Naive thymus-derived CD4-positive, alpha-beta T cell (primary cell): ENCODE data around the gene EDN3. TPM values are rescaled to one million over a fixed set of nuclear protein-coding genes. Genes with fewer than 3 reads are reported as not detected.
A peak's percentile ranks its signal among the peaks of the same experiment; 100 is the strongest.

Source experiments
- ATAC-seq: fragments of 150-1000 bp; cut with Tn5 transposase; 2 replicates; pipeline ENCODE4 v1.10.0; 2021; ENCODE audit warnings: mild to moderate bottlenecking, moderate library complexity
- CTCF ChIA-PET: fragments of 350-600 bp; sonication (Branson Sonifier 250); formaldehyde crosslinking; loops from one replicate; lab custom pipeline; 2021; ENCODE audit warnings: antibody characterized with exemption; lab: Charles Lee
- POLR2A ChIA-PET: fragments of 350-600 bp; sonication (Branson Sonifier 250); formaldehyde crosslinking; loops from one replicate; lab custom pipeline; 2021; ENCODE audit warnings: antibody characterized with exemption, inconsistent platforms; lab: Charles Lee
- DNase-seq, 9 donors: peaks; one replicate each; pipeline versions ENCODE4 v3.0.0 to v3.0.0-alpha.2; 2020 to 2022; ENCODE audit warnings: mixed read lengths in 1 of 9
- H3K27ac ChIP-seq: one replicate; pipeline ENCODE4 v1.7.0; 2013; ENCODE audit warnings: mild to moderate bottlenecking, low read depth, low read length, moderate library complexity
- H3K27me3 ChIP-seq, 2 donors: one replicate each; pipeline ENCODE4 v1.7.0; 2013; ENCODE audit warnings: low read length in 2 of 2, mild to moderate bottlenecking in 2 of 2, moderate library complexity in 2 of 2; ENCODE audit not compliant: control insufficient read depth in 2 of 2, insufficient read depth in 2 of 2
- H3K36me3 ChIP-seq, 3 experiments: 1 replicate in 2 of 3; 2 replicates in 1 of 3; pipeline ENCODE4 v1.7.0; 2013; ENCODE audit warnings: low read length in 3 of 3, mild to moderate bottlenecking in 3 of 3, moderate library complexity in 1 of 3; ENCODE audit not compliant: insufficient read depth in 3 of 3, control insufficient read depth in 2 of 3
- H3K4me1 ChIP-seq, 2 donors: one replicate each; pipeline ENCODE4 v1.7.0; 2013; ENCODE audit warnings: low read length in 2 of 2, mild to moderate bottlenecking in 2 of 2, moderate library complexity in 1 of 2; ENCODE audit not compliant: control insufficient read depth in 2 of 2, insufficient read depth in 2 of 2
- H3K4me3 ChIP-seq: 2 replicates; pipeline ENCODE4 v1.7.0; 2013; ENCODE audit warnings: mild to moderate bottlenecking, low read length
- H3K9me3 ChIP-seq, 3 experiments: 1 replicate in 2 of 3; 2 replicates in 1 of 3; pipeline ENCODE4 v1.7.0; 2013; ENCODE audit warnings: low read length in 3 of 3; ENCODE audit not compliant: control insufficient read depth in 2 of 3
- H3K27ac Mint-ChIP-seq, 9 donors: one replicate each; pipeline ENCODE4 v1.8.0; 2020 to 2022; ENCODE audit warnings: mixed read lengths in 9 of 9, mild to moderate bottlenecking in 8 of 9, moderate library complexity in 5 of 9, inconsistent platforms in 2 of 9
- H3K27me3 Mint-ChIP-seq, 5 donors: one replicate each; pipeline ENCODE4 v1.8.0; 2021 to 2022; ENCODE audit warnings: mixed read lengths in 5 of 5, mild to moderate bottlenecking in 1 of 5
- H3K36me3 Mint-ChIP-seq, 5 donors: one replicate each; pipeline ENCODE4 v1.8.0; 2020 to 2022; ENCODE audit warnings: mixed read lengths in 5 of 5, mild to moderate bottlenecking in 3 of 5, inconsistent platforms in 1 of 5
- H3K4me1 Mint-ChIP-seq, 7 donors: one replicate each; pipeline ENCODE4 v1.8.0; 2020 to 2022; ENCODE audit warnings: mixed read lengths in 7 of 7, mild to moderate bottlenecking in 3 of 7, inconsistent platforms in 1 of 7
- H3K4me3 Mint-ChIP-seq, 10 donors: one replicate each; pipeline ENCODE4 v1.8.0; 2020 to 2022; ENCODE audit warnings: mild to moderate bottlenecking in 10 of 10, mixed read lengths in 10 of 10, moderate library complexity in 6 of 10, inconsistent platforms in 2 of 10
- H3K9me3 Mint-ChIP-seq, 11 donors: one replicate each; pipeline ENCODE4 v1.8.0; 2020 to 2022; ENCODE audit warnings: mixed read lengths in 11 of 11, mild to moderate bottlenecking in 4 of 11, inconsistent platforms in 1 of 11, moderate library complexity in 1 of 11
- intact Hi-C, 2 donors: fragments of 100-400 bp; cut with micrococcal nuclease; formaldehyde crosslinking; loops; one replicate each; pipeline ENCODE4 v1.15.1; 2023
- polyA plus RNA-seq, 2 donors: library from polyadenylated mRNA; unstranded; fragments of 300-500 nt; fragmentation: Illumina TruSeq; gene quantifications; one replicate each; pipeline ENCODE4 v1.2.3, GENCODE V29; 2021
- total RNA-seq, 6 experiments: library from RNA in 5 of 6; stranded (reverse) in 5 of 6; gene quantifications; 1 replicate in 5 of 6; 2 replicates in 1 of 6; pipeline ENCODE4 v1.2.3 and lab custom pipeline; 2021 to 2026

Gene EDN3
- total RNA-seq (under 1 TPM in 3 of 5 experiments, not detected in 2; 0.13 to 0.56 (median 0.48) TPM), polyA plus RNA-seq (under 1 TPM in 1 of 2 donors, not detected in 1; 0.32 TPM), total RNA-seq (lab: John Stamatoyannopoulos, UW) (not detected)

DNA sequence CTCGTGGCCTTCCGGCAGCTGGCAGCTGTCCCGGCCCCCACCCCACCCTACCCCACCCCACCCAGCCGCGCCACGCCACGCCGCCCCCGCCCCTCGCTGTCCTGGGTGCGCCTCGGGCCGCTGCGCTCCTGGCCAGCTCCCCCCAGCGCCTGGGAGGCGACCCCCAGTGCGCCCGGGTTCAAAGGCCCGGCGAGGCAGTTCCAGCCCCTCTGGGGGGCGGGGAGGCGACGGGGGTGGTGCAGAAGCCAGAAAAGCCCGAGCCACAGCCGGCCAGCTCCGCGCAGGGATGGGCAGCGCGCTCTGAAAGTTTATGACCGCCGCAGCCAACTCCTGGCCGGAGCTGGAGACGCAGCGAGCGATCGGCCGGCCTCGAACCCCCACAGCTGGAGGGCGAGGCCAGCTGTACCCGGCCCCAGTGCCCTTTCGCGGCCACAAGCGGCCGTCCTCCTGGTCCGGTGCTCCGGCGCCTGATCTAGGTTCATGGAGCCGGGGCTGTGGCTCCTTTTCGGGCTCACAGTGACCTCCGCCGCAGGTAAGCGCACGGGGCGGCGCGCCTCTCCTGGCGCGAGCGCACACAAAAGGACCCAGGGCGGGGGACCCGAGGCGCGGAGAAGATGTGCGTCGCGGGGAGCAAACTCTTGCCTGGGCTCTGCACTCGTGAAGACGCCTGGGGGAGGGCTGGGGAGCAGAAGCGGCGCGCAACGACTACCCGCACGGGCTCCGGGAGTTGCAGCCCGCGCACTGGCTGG is at the start of gene EDN3:
EDN3 (plus strand) TSS at position 279 of the 749 bp plus-strand sequence; CDS start at position 481, 202 bp downstream.
- Mint-ChIP-seq H3K27ac (no peak within 1 kb of the TSS), H3K4me1 (peaks cover 0 to 7% (median 4%) of the 10 kb centered on the region in 7 donors), H3K9me3 (no peaks in the 10 kb centered on the region), H3K4me3 (peak within 1 kb of the TSS in 2 of 10 donors; percentile 8 to 60), H3K27me3 (peaks cover 26 to 79% (median 41%) of the 10 kb centered on the region in 5 donors), H3K36me3 (peaks cover 0 to 3% (median 0%) of the 10 kb centered on the region in 5 donors)
- H3K4me3 ChIP-seq: no peak within 1 kb of the TSS
- intact Hi-C loops: no loop called here
- H3K9me3 ChIP-seq: no peaks in the 10 kb centered on the region
- POLR2A ChIA-PET: no interaction called here
- no peak for DNase-seq
- ATAC-seq: no peak
- no peak within 1 kb of the TSS for H3K27ac ChIP-seq
- CTCF ChIA-PET: no interaction called here
- no peaks in the 10 kb centered on the region for H3K4me1 ChIP-seq
- H3K36me3 ChIP-seq: no peaks in the 10 kb centered on the region
- peaks cover 0 to 3% of the 10 kb centered on the region in 2 donors for H3K27me3 ChIP-seq

GRCh38 chr20:59253325-59253724 is 47.1 kb upstream of the EDN3 start:
- ChIA-PET POLR2A (interaction anchor here (0.6 to 2.3 kb wide), 12 partner anchors 8 to 865 kb away, joined by 3 to 7 read pairs (median 4); partner anchors contain the start of gene VAPB), CTCF (interaction anchor here (0.6 kb wide), 2 partner anchors 33 to 271 kb away, joined by 3 read pairs; no protein-coding TSS in a partner anchor)
- Histone ChIP-seq H3K36me3 (peaks cover 0 to 20% (median 6%) of the 10 kb centered on the region in 3 experiments), H3K27me3 (no peaks in the 10 kb centered on the region), H3K27ac (peak overlapping the region; percentile 58), H3K4me1 (peaks cover 38 to 40% of the 10 kb centered on the region in 2 donors), H3K9me3 (peaks cover 0 to 8% (median 0%) of the 10 kb centered on the region in 3 experiments), H3K4me3 (peak overlapping the region; percentile 27)
- peak in 7 of 9 donors; percentile 46 to 71 (median 54) for DNase-seq
- Mint-ChIP-seq H3K27ac (peak overlapping the region; percentile 83 to 97 (median 93)), H3K4me3 (peak overlapping the region; percentile 66 to 83 (median 73)), H3K36me3 (peaks cover 23 to 64% (median 63%) of the 10 kb centered on the region in 5 donors), H3K27me3 (no peaks in the 10 kb centered on the region), H3K9me3 (peaks cover 7 to 32% (median 15%) of the 10 kb centered on the region in 11 donors), H3K4me1 (peaks cover 47 to 77% (median 62%) of the 10 kb centered on the region in 7 donors)
- intact Hi-C loops: loop anchor here (1.0 to 10.0 kb wide), 7 partner anchors 31 to 599 kb away; partner anchors contain the start of genes ATP5F1E (in 1 of the 2), STX16 (in 1 of the 2) and ZNF831 (in 1 of the 2)
- ATAC-seq: peak; percentile 81

GRCh38 chr20:59253779-59254319 is 46.6 kb upstream of the EDN3 start:
- peak overlapping the region; percentile 27 for H3K4me3 ChIP-seq
- intact Hi-C loops: loop anchor here (1.0 to 10.0 kb wide), 7 partner anchors 32 to 599 kb away; partner anchors contain the start of genes ATP5F1E (in 1 of the 2), STX16 (in 1 of the 2) and ZNF831 (in 1 of the 2)

GRCh38 chr20:59255256-59255655 is 45.2 kb upstream of the EDN3 start:
- H3K27ac Mint-ChIP-seq: peak overlapping the region in 6 of 9 donors; percentile 29 to 87 (median 65)
- peaks cover 45% of the 10 kb centered on the region in 2 donors for H3K4me1 ChIP-seq
- DNase-seq (no peak), ATAC-seq (no peak)
- H3K27me3 Mint-ChIP-seq: peaks cover 0 to 2% (median 0%) of the 10 kb centered on the region in 5 donors
- H3K9me3 ChIP-seq: peaks cover 0 to 4% (median 0%) of the 10 kb centered on the region in 3 experiments
- no peaks in the 10 kb centered on the region for H3K27me3 ChIP-seq
- no peak overlapping the region for H3K4me3 ChIP-seq
- intact Hi-C loops: loop anchor here in 1 of 2 donors (10.0 kb wide), 1 partner anchor 600 kb away; the partner anchor contains the start of gene STX16
- H3K9me3 Mint-ChIP-seq: peaks cover 7 to 24% (median 13%) of the 10 kb centered on the region in 11 donors
- POLR2A ChIA-PET: no interaction called here
- CTCF ChIA-PET: interaction anchor here (0.8 kb wide), 1 partner anchor 60 kb away, joined by 3 read pairs; no protein-coding TSS in a partner anchor
- peaks cover 50 to 85% (median 70%) of the 10 kb centered on the region in 7 donors for H3K4me1 Mint-ChIP-seq
- peaks cover 0 to 5% (median 4%) of the 10 kb centered on the region in 3 experiments for H3K36me3 ChIP-seq
- no peak overlapping the region for H3K27ac ChIP-seq
- H3K36me3 Mint-ChIP-seq: peaks cover 17 to 47% (median 45%) of the 10 kb centered on the region in 5 donors
- peak overlapping the region in 1 of 10 donors; percentile 12 for H3K4me3 Mint-ChIP-seq

More at GRCh38 chr20:59253779-59254319, 46.6 kb upstream of the EDN3 start:
- CTCF ChIA-PET: interaction anchor here (0.6 to 0.9 kb wide), 2 partner anchors 32 to 602 kb away, joined by 3 read pairs; partner anchors contain the start of gene STX16
- peaks cover 43 to 45% of the 10 kb centered on the region in 2 donors for H3K4me1 ChIP-seq
- Mint-ChIP-seq H3K36me3 (peaks cover 23 to 59% (median 58%) of the 10 kb centered on the region in 5 donors), H3K27ac (peak overlapping the region; percentile 83 to 97 (median 93)), H3K4me1 (peaks cover 50 to 82% (median 66%) of the 10 kb centered on the region in 7 donors), H3K9me3 (peaks cover 7 to 32% (median 15%) of the 10 kb centered on the region in 11 donors), H3K27me3 (no peaks in the 10 kb centered on the region), H3K4me3 (peak overlapping the region; percentile 66 to 83 (median 73))
- POLR2A ChIA-PET: interaction anchor here (0.6 to 2.3 kb wide), 12 partner anchors 8 to 865 kb away, joined by 3 to 7 read pairs (median 4); partner anchors contain the start of genes STX16 and VAPB
- DNase-seq (peak in 7 of 9 donors; percentile 10 to 41 (median 25)), ATAC-seq (peak; percentile 63)
- peak overlapping the region; percentile 58 for H3K27ac ChIP-seq
- peaks cover 0 to 19% (median 6%) of the 10 kb centered on the region in 3 experiments for H3K36me3 ChIP-seq
- peaks cover 0 to 8% (median 0%) of the 10 kb centered on the region in 3 experiments for H3K9me3 ChIP-seq
- no peaks in the 10 kb centered on the region for H3K27me3 ChIP-seq

- CTCF ChIA-PET: interaction anchor here (0.7 kb wide), 1 partner anchor 20 kb away, joined by 3 read pairs; no protein-coding TSS in a partner anchor
- peaks cover 32 to 56% (median 54%) of the 10 kb centered on the region in 7 donors for H3K4me1 Mint-ChIP-seq
- no peaks in the 10 kb centered on the region for H3K9me3 Mint-ChIP-seq
- Histone ChIP-seq H3K27ac (no peak overlapping the region), H3K36me3 (no peaks in the 10 kb centered on the region), H3K4me3 (no peak overlapping the region), H3K27me3 (no peaks in the 10 kb centered on the region), H3K9me3 (no peaks in the 10 kb centered on the region), H3K4me1 (peaks cover 25 to 33% of the 10 kb centered on the region in 2 donors)
- POLR2A ChIA-PET: interaction anchor here (0.6 to 1.3 kb wide), 4 partner anchors 29 to 546 kb away, joined by 3 to 4 read pairs (median 4); no protein-coding TSS in a partner anchor
- DNase-seq (peak in 6 of 9 donors; percentile 22 to 54 (median 32)), ATAC-seq (peak; percentile 47)
- H3K36me3 Mint-ChIP-seq: peaks cover 0 to 22% (median 18%) of the 10 kb centered on the region in 5 donors
- peaks cover 0 to 27% (median 0%) of the 10 kb centered on the region in 5 donors for H3K27me3 Mint-ChIP-seq
- H3K27ac Mint-ChIP-seq: peak overlapping the region; percentile 1 to 82 (median 51)
- intact Hi-C loops: loop anchor here in 1 of 2 donors (10.0 kb wide), 1 partner anchor 603 kb away; the partner anchor contains the start of gene STX16
- H3K4me3 Mint-ChIP-seq: peak overlapping the region in 9 of 10 donors; percentile 3 to 63 (median 51)
These were observed 42.2 kb upstream of the EDN3 start for GRCh38 chr20:59258221-59258621.
